Fibroblast of skin of scalp (primary cell): Measurements from ENCODE around the gene TAS2R1. TPM values are rescaled to one million over a fixed set of nuclear protein-coding genes. Genes with fewer than 3 reads are reported as not detected.
A peak's percentile ranks its signal among the peaks of the same experiment; 100 is the strongest.

Source experiments
- DNase-seq: peaks from one replicate; pipeline ENCODE4 v3.0.0-alpha.2; 2013
- polyA plus RNA-seq, 2 experiments: library from polyadenylated mRNA; unstranded; fragments of 120-200 nt; gene quantifications; one replicate each; pipeline ENCODE4 v1.2.1, GENCODE V29; 2013; ENCODE audit not compliant: insufficient read length in 2 of 2

Gene TAS2R1, protein sequence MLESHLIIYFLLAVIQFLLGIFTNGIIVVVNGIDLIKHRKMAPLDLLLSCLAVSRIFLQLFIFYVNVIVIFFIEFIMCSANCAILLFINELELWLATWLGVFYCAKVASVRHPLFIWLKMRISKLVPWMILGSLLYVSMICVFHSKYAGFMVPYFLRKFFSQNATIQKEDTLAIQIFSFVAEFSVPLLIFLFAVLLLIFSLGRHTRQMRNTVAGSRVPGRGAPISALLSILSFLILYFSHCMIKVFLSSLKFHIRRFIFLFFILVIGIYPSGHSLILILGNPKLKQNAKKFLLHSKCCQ
- not detected for polyA plus RNA-seq (2013, experiment 1 of 2; ENCODE audit: insufficient read length)
- polyA plus RNA-seq (2013, experiment 2 of 2; ENCODE audit: insufficient read length) = 0.17 TPM

DNA sequence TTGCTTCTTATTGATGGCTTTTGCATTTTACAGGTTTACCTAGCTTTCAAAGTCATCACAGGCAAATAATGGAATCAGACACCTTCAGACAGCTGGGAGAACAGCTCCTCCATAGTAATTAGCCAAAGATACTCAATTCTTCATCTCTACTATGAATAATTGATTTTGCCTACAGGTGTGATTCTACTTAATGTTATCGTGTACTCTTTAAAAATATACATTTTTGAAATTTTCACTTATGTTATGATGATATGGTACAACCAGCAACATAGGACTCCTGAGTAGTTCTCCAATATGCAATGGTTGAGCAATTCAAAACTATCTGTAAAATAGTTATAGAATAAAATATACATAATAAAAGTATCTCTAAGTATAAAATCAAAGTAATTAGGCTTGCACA, at the start of gene TAS2R1:
Gene TAS2R1 (minus strand): TSS at position 101 of the 400 bp plus-strand sequence. CDS start 319 bp downstream, outside the sequence.
- DNase-seq = no peak

DNA sequence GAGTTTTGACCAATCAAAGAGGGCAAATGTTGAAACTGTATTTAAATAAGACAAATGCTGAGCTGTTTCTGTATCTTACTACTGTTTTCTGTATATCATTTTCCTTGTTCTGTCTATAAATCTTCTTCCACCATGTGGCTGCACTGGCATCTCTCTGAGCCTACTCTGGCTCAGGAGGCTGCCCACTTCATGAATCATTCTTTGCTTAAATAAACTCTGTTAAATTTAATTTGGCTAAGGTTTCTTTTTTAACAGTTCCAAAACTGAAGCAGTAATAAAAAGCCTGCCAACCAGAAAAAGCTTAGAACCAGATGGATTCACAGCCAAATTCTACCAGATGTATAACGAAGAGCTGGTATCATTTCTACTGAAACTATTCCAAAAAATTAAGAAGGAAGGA, 40.2 kb upstream of the TAS2R1 start:
- DNase-seq = no peak

DNA sequence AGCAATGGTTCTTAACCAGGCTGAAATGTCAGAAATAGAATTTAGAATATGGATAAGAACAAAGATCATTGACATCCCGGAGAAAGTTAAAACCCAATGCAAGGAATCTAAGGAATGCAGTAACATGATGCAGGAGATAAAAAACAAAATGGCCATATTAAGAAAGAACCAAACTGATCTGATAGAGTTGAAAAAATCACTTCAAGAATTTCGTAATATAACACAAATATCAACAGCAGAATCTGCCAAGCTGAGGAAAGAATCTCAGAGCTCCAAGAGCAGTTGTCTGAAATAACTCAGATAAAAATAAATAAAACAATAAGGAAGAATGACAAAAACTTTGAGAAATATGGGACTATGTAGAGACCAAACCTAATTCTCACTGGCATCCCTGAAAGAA, 37.8 kb upstream of the TAS2R1 start:
- DNase-seq = peak; percentile 22

DNA sequence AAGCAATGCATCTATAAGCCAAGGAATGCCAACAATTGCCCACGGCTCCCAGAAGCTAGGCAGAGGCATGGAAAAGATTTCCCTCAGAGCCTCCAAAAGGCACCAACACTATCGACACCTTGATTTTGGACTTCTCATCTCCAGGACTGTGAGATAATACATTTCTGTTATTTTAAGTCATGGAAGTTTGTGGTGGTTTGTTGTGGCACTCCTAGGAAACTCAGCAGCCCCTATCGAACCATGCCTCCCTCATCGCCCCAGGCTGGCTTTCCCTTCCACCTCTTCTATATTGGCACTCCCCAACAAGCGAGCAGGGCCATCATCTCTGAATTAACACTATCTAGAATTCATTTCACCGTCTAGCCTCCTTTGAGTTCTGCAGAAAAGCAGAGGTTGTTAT, 33.7 kb upstream of the TAS2R1 start:
- no peak for DNase-seq

DNA sequence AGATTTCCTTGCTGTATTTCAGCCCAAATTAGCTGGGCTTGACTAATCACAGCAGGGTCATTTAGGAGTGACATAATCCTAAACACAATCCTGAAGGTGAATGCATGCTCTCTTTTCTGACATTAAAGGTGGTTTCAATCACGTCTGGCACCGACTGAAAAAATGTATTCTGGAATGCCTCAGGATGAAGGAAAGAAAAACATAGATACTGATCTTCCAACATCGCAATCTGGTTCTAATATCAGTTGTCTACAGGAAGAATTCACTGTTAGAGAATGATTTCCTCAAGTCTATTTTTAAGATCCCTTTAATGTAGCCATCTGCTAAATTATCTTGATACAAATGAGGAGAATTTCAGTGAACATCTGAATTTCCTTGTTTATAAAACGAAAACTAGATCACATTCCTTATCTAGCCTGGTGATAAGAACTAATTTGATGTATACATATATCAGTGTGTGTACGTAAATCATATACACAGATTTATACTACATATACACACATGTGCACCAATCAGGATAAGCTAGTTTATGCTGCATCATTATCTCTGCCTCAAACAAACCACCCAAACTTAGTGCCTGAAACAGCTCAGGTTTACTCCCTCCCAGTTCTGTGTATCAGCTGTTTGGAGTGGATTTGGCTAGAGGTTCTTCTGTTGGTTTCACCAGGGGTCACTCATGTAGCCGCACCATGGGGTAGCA, 31.3 kb upstream of the TAS2R1 start:
- peak; percentile 50 for DNase-seq

DNA sequence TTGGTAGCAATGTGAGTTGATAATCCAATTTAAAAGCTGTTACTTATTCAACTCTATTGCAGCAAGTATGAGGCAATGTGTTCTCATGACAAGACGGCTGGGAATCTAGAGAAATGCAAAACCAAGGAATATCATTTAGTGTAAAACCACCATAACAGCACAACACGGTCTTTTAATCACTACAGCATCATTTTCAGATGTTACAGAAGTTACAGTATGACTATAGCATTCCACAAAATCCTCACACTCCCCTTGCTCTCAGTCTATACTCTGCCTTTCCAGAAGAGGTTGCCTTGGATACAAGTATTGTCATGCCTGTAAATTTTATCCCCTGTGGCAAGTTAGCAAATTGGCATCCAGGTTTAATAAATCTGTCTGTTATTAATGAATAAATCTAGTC, 28.6 kb upstream of the TAS2R1 start:
- DNase-seq = peak; percentile 88

DNA sequence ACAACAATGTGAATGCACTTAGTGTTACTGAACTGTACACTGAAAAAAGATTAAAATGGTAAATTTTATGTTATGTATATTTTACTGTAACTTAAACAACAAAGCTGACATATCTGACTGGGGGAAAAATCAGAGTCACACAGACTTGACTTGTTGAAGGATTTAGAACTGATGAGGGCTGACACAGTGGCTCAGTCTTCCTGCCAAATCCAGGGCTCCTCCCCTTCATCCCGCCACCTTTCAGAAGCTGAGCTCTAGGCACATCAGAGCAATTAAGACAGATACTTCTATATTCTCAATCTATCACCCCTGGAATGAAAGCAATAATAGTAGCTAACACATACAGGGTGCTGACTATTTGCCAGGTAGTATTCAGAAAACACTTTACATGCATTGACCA, 27.7 kb upstream of the TAS2R1 start:
- DNase-seq = no peak

DNA sequence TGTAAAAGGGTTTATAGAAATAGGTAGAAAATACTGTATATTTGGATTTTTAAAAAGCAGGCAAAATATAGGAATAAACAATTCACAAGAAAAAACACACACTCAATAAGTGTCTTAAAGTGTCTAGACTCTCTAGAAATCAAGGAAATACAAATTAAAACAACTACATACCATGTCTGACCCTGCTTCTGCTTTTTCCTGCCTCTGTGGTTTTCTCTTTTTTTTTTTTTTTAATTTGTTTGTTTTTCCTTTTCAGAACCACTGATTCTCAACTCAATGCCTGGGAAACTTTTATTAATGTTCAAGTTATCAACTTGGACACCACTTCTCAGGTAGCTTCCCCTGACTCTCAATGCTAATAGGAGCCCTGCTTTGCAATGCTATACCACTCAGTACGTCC, 25.5 kb upstream of the TAS2R1 start:
- no peak for DNase-seq

DNA sequence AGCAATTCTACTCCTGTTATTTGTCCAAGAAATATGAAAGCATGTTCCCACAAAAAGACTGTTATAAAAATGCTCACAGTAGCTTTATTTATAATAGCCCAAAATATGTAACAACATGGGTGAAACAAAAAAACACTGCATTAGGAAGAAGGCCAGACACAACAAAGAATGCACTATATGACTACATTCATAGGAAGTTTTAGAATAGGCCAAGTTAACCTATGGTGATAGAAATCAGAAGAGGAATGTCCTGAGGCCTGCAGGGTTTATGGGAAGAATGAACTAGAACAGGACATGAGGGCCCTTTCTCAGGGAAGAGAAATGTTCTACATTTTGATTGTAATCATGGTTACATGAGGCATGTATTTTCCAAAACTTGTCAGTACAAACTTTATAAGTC, 24.7 kb upstream of the TAS2R1 start:
- peak; percentile 86 for DNase-seq

DNA sequence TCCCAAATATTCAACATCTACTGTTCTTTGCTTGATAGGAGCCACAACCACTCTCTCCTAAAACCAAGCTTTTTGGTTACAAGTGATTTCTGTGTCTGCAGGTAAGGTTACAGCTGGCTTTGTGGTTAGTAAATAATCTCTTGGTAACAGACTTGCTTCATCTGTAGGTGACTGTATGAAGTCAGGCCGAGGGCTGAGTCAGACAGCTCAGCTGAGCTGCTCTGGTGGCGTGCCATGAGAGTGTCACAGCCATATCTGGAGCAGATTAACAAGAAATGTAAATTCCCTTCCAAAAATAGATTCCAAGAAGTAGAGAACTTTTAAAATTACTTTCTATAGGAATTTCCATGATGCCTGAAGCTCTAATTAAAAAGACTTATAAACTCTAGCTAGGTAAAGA, 23.7 kb upstream of the TAS2R1 start:
- DNase-seq = peak; percentile 93

DNA sequence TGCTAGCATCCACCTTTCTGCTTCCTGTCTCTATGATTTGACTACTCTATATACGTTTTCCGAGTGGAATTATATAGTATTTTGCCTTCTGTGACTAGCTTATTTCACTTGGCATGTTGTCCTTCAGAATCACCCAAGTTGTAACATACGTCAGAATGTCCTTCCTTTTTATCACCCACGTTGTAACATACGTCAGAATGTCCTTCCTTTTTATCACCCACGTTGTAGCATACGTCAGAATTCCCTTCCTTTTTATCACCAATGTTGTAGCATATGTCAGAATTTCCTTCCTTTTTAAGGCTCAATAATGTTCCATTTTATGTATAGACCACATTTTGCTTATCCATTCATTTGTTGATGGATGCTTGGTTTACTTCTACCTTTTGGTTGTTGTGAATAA, 22.9 kb upstream of the TAS2R1 start:
- no peak for DNase-seq

DNA sequence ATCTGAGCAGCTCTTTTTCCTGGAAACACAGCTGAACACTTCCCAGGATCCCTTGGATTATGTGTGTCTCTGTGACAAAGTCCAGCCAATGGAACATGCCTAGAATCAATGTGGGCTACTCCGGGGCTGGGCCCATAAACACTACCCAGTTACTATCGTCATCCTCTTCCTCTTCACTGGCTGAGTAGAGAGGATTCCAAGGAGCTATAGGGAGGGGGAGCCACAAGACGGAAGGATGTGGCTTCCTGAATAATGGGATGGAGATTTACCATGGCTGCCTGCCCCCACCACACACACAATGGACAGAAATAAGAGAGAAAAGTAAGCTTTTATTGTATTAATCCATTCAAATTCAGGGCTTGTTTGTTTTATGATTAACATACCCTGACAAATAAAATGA, 22.1 kb upstream of the TAS2R1 start:
- no peak for DNase-seq

DNA sequence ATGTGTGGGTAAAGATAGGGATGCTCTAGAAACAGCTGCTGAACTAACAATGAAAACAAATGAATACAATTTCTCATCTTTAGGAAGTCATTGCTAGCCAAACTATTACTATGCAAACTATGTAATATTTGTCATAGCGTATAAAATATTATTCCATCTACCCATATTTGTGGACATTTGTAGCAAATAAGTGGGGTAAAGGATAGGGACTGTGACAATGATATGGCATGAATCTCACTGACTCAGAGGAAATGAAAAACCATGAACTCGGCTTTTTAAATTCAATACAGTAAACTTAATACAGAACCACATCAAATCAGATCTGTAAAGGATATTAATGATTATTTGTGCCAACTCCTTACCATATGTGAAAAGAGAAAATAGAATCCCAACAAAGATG, 16.7 kb upstream of the TAS2R1 start:
- no peak for DNase-seq

DNA sequence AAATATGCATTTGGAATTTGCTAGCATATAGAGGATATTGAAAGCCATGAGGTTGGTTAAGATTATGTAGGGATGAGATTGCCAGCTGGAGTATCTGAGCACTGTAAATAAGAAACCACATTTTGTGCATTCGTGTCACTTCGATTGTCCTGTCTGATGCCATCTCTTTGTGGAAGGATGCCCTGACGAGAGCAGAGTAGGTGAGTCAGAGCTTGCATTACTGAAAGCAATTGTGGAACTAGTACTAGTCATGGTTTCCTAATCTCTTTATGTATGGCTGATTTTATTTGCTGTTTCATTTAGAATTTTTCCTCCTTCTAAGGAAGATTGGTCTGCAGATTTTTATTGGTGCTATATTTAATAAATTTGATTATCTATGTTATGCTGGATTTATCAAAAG, 14.5 kb upstream of the TAS2R1 start:
- DNase-seq = no peak

DNA sequence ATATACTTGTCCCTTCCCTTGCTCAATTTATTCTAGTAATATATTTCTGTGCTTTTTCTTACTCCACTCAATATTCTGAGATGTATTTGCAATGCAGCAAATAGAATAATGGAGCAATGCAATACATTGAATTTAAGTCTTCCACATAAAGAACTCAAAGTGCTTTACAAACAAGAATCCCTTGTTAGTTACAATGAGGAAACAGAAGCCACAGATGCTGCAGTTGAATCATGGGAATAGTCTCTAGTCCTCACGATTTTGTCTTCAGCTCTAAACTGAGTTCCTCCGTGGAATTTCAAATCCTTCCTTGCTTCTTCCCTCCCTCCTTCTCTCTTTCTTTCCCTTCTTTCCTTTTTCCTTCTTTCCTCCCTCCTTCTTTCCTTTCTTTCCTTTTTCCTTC, 12.5 kb upstream of the TAS2R1 start:
- DNase-seq = no peak

DNA sequence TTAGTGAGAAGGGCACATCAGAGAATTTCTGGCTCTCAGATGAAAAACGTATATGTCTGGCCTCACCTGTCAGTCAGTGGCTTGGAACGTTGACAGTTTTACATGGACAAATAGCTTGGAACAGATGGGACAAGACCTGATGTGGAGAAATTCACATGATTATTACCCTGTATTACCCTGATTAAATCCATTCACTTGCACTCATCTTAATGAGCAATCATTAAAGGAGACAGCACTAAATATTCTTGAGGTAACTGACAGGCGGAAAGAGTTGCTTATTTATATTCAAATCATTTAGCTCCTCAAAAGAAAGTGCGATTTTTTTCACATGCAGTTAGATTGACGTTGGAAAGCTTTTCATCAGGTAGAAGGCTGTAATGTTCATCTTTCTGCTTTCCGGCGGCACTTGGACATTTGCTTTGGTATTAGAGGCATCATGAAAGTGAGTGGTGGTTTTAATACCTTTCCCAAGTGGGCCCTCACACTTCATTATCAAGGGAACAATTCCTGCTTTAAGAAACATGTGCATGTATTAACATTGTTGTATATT, 11.7 kb upstream of the TAS2R1 start:
- DNase-seq = no peak

DNA sequence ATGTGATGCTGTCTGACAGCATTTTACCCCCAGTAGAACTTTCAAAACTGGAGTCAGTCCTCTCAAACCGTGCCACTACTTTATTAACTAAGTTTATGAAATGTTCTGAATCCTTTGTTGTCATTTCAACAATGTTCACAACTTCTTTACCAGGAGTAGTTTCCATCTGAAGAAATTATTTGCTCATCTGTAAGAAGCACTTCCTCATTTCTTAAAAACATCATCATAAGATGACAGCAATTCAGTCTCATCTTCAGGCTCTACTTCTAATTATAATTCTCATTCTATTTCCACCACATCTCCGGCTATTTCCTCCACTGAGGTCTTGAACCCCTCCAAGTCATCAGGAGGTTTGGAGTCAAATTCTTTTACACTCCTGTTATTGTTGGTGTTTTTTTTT, 2.3 kb upstream of the TAS2R1 start:
- no peak for DNase-seq

DNA sequence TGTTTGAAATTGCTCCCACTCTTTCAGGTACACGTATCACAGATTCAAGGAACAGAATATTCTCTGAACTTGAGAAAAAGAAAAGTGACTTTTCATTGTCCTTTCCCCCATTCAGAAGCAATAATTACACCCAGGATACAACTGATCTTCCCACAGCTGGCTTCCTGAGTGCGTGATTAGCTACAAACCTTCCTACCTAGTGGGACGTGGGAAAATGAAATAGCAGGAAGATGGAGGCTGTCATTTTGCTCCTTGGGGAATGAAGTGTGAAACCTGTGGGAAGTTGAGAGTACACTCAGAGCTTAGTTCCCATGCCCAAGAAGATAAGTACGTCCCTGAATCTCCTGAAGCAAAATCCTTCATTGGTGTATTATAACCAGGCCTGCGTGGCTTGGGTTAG, 2.6 kb downstream of the TAS2R1 start:
- DNase-seq = no peak

DNA sequence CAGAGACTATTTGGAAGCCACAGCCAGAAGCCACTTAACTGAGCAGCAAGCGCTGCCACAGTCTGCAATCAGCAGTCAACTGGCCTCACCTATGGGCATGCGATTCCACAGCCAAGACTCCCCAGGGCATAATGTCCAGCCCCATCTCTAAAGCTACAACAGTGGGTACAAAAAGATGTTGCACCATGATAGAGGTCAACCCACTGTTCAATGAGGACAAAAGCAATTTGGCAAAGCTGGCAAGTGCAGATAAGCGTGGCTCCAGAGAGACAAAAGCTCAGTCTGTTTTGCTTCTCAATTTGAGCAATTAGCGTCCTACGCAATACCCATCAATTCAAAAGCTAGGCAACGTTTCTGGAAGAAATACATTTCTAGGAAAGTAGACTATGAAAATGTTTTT, 3.2 kb downstream of the TAS2R1 start:
- no peak for DNase-seq

DNA sequence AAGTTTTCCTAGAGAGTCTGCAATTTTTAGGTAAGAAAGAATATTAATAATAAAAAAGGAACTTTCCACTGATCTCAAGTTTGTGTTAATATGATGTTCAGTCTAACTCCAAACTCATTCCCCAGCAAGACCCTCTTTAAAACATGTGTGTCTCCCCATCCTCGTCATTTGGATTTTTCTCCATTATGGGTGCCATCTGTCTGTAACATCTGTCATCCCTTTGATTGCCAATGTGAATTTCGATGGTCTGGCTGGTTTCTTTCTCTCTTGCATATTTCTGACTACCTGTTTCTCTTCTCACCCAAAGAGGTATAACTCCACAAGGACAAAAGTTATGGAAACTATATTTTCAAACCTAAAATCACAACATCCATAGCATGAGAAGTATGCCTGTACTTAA, 4.4 kb downstream of the TAS2R1 start:
- no peak for DNase-seq

DNA sequence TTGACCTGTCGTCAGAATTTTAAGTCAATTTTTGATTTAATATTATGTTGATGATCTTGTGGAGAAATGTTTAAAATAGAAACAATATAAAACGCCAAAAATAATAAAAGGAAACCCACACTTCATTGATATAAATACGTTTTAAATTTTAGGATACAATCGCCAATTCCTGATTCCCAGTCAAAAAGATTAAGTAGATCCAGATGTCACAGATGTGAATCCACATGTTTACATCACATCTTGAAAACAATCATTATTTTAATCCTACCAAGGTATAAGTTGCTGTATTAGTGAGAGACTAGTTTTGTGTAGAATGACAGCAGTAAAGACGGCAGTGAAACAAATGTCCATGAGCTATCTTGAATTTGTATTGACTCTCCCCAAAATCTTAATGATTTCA, 4.9 kb downstream of the TAS2R1 start:
- DNase-seq = no peak

DNA sequence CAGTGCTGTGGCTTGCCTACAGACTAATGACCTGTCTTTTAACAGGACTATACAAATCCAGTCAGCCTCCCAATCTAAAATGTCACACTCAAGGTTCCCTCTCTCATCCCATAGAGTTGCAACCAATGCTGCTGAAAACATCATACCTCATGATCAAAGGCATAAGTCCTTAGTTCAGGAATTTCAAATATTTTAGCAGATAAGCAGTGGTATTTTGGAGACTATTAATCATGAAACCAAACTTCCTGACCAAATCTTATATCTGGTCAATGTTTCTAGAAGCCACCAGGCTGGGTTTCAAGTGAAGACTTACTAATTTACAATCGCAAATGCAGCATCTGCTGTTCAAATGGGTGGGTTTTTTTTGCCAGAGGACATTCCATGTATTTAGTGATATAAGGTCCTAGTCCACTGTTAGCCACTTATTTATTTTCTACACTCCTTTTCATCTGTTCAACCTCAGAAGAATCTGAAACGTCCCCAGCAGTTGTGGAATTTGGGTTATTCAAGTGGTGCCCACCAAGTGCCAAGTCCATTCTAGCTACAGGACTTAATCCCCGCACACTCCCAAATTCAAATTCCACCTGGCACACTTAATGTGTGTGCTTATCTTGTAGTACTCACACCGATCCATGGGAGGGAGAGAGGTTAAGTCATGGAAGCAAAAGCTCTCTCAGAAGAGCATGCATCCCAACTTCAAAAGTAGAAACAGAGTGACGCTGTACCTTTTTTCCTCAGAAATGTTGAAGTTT, 5.8 kb downstream of the TAS2R1 start:
- peak; percentile 15 for DNase-seq

DNA sequence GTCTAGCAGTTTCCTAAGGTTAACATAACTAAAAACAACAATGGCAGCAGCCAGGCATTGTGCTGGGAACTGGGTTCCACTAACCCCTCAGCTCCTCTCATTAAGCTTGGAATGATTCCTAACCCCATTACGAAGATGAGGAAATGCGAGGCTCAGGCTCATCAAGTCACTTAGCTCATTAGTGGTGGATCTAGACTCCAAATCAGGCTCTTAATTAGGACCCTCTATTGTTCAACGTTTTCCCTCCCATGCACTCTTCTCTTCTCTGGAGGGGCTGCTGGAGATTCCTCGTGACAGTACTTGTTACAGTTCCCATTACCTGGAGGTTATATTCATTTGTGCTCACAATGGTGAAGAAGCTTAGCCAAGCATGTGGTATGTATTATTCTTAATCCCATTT, 6.5 kb downstream of the TAS2R1 start:
- no peak for DNase-seq
